ENCODE data around the gene PRDM4.
"Not testable (repeated sequence)": the region's sequence is repeated elsewhere in the genome, so short reads cannot be mapped to it uniquely, and the experiment has no call there.

PRDM4 gene

DNA sequence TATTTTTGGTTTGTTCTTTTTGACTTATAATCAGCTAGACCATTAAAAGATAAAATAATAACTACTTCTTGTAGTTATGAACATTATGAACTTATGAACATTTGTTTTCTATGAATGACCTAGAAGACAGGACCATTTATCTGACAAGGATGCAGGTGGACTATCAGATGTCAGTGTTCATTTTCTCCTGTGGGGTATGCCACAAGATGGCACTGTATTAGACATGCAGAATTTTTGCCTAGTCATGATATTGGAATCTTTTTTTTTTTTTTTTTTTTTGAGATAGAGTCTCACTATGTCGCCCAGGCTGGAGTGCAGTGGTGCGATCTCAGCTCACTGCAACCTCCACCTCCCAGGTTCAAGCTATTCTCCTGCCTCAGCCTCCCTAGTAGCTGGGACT, 65.2 kb downstream of the PRDM4 start:
- not testable (repeated sequence) for DNase-seq (ENCODE audit: low read depth)

DNA sequence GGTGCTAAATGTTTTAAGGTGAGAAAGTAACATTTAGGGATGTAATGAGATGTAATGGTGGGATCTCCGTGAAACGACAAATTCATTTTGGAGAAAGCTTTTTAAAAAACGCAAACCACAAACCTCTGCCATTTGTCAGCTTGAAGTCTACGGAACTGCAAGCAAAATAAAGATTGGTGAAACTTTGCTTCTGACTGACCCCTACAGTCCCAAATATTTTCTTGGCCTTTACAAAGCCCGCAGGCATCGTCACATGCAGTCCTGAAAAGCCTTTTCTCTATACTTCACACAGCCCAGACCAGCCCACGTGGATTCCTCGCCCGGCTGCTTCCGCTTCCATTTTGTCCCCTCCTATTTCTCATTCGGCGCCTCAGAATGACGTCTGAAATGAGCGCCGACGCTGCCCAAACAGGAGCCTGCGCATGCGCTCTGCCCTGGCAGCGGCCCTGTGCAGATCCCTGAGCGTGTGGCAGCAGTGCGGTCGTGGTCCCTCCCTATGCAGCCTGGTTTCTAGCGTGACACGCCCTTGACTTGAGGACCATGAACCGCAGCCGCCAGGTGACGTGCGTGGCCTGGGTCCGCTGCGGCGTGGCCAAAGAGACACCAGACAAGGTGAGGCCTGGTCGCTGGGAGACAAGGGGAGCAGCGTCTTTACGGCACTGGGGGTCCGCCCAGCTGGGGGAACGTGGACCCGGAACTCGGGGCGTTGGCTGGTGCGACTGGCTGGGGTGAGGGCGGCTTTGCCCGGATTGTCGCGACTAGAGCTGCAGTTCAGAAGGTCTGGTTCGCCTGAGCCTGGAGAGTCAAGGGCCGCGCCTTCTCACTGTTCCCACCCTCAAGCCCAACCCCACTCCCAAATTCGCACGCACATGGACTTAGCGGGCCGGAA, 75.3 kb downstream of the PRDM4 start, which contains the start of gene PWP1:
TSS of gene PWP1 (plus strand) at position 440 of the 889 bp plus-strand sequence. CDS start at position 541, 101 bp downstream.
- peak; percentile 89 for DNase-seq (ENCODE audit: low read depth)

DNA sequence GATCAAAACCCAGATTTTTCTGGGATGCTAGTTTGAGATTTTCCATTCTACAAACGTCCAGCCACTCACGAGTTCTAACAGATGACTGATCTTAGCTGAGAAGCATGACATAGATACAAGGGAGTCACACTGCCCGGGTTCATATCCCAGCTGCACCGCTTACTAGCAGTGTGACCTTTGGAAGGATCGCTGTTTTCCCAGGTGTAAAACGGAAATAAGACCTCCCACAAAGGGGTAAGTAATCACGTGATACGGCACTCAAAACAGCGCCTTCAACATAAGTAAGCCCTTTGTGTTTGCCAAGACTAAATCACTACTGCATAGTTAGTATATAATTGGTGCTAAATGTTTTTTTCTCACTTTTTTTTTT, 76.0 kb downstream of the PRDM4 start:
- no peak for DNase-seq (ENCODE audit: low read depth)

DNA sequence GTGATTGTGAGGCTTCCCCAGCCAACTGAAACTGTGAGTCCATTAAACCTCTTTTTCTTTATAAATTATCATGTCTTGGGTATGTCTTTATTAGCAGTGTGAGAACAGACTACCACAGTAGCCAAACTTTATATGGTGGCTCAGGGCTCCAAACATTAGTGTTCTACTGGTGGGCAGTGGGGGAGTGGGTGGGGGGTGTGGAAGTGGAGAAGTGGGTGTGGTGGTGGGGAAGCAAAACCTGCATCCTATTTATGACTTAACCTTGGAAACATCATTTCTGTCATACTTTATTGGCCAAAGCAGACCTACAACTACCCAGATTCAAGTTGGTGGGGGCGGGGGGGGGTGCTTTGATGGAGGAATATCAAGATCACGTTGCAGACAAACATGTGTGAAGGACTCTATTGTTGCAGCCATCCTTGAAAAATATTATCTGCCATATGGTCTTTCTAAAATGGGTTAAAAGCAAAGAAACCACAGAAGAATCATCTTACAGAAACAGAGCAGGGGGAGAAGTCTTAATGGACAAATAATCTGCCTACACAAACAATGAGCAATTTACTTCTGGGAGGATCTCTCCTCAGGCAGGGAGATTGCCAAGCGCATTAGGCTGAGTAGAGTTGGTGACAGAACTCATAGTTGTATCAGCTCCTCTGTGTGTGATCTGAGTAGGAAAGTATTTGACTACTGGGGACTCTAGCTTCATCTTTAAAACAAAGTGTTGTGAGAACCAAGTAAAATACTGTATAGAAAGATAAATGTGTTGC, 76.7 kb downstream of the PRDM4 start:
- DNase-seq (ENCODE audit: low read depth), result no peak
